OCI-M2 (cell line): ENCODE data around the gene SOST.

Experiments
- DNase-seq: peaks from one replicate; lab custom pipeline; 2025; ENCODE audit not compliant: unreplicated experiment; lab: John Stamatoyannopoulos, UW

The SOST gene

GRCh38 chr17:43745541-43745940 is 13.1 kb downstream of the SOST start:
- DNase-seq: no peak

- no peak for DNase-seq
These were observed 17.0 kb downstream of the SOST start for GRCh38 chr17:43741636-43742035.

GRCh38 chr17:43740541-43740940 is 18.1 kb downstream of the SOST start:
- no peak for DNase-seq

GRCh38 chr17:43737722-43738121 is 20.9 kb downstream of the SOST start:
- DNase-seq: no peak

- no peak for DNase-seq
These were observed 22.2 kb downstream of the SOST start for GRCh38 chr17:43736389-43736788.

- DNase-seq: no peak
These were observed 24.2 kb downstream of the SOST start for GRCh38 chr17:43734376-43734775.

- DNase-seq: no peak
These were observed 24.6 kb downstream of the SOST start for GRCh38 chr17:43733956-43734355.

GRCh38 chr17:43732958-43733357 is 25.6 kb downstream of the SOST start:
- no peak for DNase-seq

- no peak for DNase-seq
These were observed 30.5 kb downstream of the SOST start for GRCh38 chr17:43728081-43728480.

- DNase-seq: no peak
These were observed 34.8 kb downstream of the SOST start for GRCh38 chr17:43723697-43724359.

- no peak for DNase-seq
These were observed 35.5 kb downstream of the SOST start for GRCh38 chr17:43722870-43723665.

- no peak for DNase-seq
These were observed 36.3 kb downstream of the SOST start for GRCh38 chr17:43722269-43722619.

GRCh38 chr17:43721537-43722268 is 36.9 kb downstream of the SOST start:
- DNase-seq: no peak

- no peak for DNase-seq
These were observed 38.1 kb downstream of the SOST start for GRCh38 chr17:43720311-43721060.

GRCh38 chr17:43719578-43719977 is 39.0 kb downstream of the SOST start:
- no peak for DNase-seq

- DNase-seq: no peak
These were observed 40.0 kb downstream of the SOST start for GRCh38 chr17:43718544-43718943.

- no peak for DNase-seq
These were observed 40.7 kb downstream of the SOST start for GRCh38 chr17:43717913-43718312.

GRCh38 chr17:43714465-43715149 is 44.0 kb downstream of the SOST start:
- DNase-seq: no peak

- no peak for DNase-seq
These were observed 45.0 kb downstream of the SOST start for GRCh38 chr17:43713494-43714162.

GRCh38 chr17:43712397-43712796 is 46.2 kb downstream of the SOST start:
- DNase-seq: no peak
